ENCODE results near the gene TSNAX. TPM values are rescaled to one million over a fixed set of nuclear protein-coding genes. Genes with fewer than 3 reads are reported as not detected.

Gene TSNAX
- total and polyA plus RNA-seq, 2 of the 8 experiments (the other 6 are each of a cell fraction or from before 2014, with no cell fraction given), result 7.7 to 34.0 TPM

- TF ChIP-seq CHD7 (IDR thresholded peaks at IDR 0.05; ENCODE audit: insufficient replicate concordance, low read length), result no peak
- no peak for TF ChIP-seq YY1 (IDR thresholded peaks at IDR 0.05; ENCODE audit: low read depth, low read length)
- TF ChIP-seq TAF1 (IDR thresholded peaks at IDR 0.05; ENCODE audit: low read depth, low read length), result peak; percentile 85
- TF ChIP-seq EGR1 (IDR thresholded peaks at IDR 0.05; ENCODE audit: borderline replicate concordance, low read depth, low read length), result no peak
- TF ChIP-seq KDM1A (IDR thresholded peaks at IDR 0.05; ENCODE audit: borderline replicate concordance, low read length), result no peak
- TF ChIP-seq USF2 (IDR thresholded peaks at IDR 0.05; ENCODE audit: low read length), result no peak
- TF ChIP-seq TCF12 (IDR thresholded peaks at IDR 0.05; ENCODE audit: low read depth, low read length), result no peak
- peak; percentile 100 for TF ChIP-seq SP4 (IDR thresholded peaks at IDR 0.05; ENCODE audit: low read length)
- no peak for TF ChIP-seq CEBPB (IDR thresholded peaks at IDR 0.05; ENCODE audit: low read depth, low read length)
- no peak for TF ChIP-seq CHD1 (IDR thresholded peaks at IDR 0.05; ENCODE audit: low read depth, low read length)
Observed at GRCh38 chr1:231528172-231529029, at the start of gene TSNAX (continued).
